ENCODE results near the gene MYO7B.

DNA sequence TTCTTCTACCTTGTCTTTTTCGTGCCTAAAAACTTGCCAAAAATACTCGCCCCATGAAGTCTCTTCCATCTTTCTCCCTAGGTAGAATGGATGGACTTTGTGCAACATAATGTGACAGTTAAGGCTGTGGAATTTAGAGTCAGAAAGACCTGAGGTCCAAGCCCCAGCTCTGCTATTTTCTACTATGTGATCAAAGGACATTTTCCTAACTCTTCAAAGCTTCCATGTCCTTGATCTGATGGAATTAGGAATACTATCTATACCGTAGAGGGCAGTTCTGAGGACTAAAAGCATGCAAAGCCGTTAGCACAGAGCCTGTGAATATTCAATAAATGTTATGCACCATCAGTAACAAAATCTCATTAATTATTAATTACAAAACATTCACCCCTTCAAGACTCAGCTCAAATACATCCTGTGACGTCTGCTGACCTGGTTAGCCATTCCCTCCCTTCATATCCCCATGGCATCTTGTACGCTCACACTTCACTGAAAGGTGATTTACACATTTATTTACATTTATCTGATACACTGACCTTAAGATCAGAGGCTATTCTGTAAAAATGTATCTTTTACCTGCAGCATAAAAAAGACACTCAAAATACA lies 24.3 kb upstream of the MYO7B start:
- TF ChIP-seq, protein P1, sequence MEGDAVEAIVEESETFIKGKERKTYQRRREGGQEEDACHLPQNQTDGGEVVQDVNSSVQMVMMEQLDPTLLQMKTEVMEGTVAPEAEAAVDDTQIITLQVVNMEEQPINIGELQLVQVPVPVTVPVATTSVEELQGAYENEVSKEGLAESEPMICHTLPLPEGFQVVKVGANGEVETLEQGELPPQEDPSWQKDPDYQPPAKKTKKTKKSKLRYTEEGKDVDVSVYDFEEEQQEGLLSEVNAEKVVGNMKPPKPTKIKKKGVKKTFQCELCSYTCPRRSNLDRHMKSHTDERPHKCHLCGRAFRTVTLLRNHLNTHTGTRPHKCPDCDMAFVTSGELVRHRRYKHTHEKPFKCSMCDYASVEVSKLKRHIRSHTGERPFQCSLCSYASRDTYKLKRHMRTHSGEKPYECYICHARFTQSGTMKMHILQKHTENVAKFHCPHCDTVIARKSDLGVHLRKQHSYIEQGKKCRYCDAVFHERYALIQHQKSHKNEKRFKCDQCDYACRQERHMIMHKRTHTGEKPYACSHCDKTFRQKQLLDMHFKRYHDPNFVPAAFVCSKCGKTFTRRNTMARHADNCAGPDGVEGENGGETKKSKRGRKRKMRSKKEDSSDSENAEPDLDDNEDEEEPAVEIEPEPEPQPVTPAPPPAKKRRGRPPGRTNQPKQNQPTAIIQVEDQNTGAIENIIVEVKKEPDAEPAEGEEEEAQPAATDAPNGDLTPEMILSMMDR (conservative IDR thresholded peaks at IDR 0.05; ENCODE audit: low read length) = no peak
- TF ChIP-seq EZH2phosphoT487 (IDR thresholded peaks at IDR 0.05; ENCODE audit: borderline replicate concordance, low read depth, low read length) = no peak
